WI38 (cell line): ENCODE data around the gene CCBE1.

Experiments
- H3K4me3 ChIP-seq: 2 replicates; pipeline ENCODE4 v1.5.1; 2011; ENCODE audit warnings: low read depth, mild to moderate bottlenecking, control low read depth, low read length
- TF ChIP-seq, protein P1 (sequence below): IDR thresholded peaks from 2 replicates; pipeline ENCODE4 v1.5.1; 2012; ENCODE audit warnings: low read depth, mild to moderate bottlenecking, control low read depth, low read length

CCBE1 gene

DNA sequence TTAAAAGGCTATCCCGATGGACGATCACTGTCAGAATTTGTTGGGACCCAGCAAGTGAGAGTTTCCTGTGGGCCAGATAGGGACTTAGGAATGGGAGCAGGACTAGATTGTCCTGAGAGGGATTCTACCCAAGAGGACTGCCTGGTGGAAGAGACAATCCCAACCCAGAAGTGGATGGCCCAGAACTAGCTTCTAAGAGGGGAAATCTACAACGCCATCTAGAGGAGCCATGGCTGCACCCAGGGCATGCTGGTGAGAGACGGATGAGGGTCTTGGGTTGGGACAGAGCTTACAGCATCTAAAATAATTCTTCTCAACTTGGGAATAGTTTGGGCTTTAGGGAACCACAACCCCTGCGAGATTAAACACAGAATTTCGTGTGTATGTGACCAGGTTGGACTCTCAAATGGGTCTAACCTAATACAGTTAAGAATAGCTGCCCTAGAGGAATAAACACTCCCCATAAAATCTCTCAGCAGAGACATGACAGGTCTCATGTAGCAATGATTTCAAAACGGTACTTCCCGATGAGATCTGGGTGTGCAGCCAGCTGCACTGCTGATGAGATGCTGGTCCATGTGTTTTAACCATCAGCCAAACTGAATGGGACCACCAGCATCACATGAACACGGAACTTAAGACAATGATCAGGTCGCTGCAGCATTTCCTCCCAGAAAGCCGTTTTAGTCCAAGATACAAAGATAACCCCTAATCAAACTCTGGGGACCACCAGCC is 50.8 kb downstream of the CCBE1 start:
- H3K4me3 ChIP-seq, result no peak overlapping the region
- TF ChIP-seq, protein P1, sequence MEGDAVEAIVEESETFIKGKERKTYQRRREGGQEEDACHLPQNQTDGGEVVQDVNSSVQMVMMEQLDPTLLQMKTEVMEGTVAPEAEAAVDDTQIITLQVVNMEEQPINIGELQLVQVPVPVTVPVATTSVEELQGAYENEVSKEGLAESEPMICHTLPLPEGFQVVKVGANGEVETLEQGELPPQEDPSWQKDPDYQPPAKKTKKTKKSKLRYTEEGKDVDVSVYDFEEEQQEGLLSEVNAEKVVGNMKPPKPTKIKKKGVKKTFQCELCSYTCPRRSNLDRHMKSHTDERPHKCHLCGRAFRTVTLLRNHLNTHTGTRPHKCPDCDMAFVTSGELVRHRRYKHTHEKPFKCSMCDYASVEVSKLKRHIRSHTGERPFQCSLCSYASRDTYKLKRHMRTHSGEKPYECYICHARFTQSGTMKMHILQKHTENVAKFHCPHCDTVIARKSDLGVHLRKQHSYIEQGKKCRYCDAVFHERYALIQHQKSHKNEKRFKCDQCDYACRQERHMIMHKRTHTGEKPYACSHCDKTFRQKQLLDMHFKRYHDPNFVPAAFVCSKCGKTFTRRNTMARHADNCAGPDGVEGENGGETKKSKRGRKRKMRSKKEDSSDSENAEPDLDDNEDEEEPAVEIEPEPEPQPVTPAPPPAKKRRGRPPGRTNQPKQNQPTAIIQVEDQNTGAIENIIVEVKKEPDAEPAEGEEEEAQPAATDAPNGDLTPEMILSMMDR, result no peak

DNA sequence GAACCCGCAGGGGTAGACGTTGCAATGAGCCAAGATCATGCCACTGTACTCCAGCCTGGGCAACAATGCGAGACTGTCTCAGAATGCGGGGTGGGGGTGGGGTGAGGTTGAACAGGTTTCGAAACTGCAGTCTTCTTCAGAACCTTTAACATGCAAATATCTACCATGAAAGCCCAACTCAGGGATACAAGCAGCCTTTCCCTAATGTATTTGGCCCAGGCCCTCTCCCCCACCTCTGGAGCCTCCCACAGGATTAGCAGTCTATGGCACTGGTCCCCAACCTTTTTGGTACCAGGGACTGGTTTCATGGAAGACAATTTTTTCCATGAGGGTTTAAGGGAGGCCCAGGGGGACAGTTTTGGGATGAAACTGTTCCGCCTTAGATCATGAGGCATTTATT is 53.5 kb downstream of the CCBE1 start:
- TF ChIP-seq, protein P1, result no peak
- no peak overlapping the region for H3K4me3 ChIP-seq

DNA sequence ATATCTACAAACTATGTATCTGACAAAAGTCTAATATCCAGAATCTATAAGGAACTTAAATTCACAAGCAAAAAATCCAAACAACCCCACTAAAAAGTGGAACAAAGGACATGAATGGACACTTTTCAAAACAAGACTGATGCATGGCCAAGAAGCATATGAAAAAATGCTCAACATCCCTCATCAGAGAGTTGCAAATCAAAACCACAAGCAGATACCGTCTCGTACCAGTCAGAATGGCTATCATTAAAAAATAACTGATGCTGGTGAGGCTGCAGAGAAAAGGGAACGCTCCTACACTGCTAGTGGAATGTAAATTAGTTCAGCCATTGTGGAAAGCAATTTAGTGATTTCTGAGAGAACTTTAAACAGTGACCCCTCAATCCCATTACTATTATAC is 56.5 kb downstream of the CCBE1 start:
- H3K4me3 ChIP-seq, result no peak overlapping the region
- TF ChIP-seq, protein P1, result no peak

DNA sequence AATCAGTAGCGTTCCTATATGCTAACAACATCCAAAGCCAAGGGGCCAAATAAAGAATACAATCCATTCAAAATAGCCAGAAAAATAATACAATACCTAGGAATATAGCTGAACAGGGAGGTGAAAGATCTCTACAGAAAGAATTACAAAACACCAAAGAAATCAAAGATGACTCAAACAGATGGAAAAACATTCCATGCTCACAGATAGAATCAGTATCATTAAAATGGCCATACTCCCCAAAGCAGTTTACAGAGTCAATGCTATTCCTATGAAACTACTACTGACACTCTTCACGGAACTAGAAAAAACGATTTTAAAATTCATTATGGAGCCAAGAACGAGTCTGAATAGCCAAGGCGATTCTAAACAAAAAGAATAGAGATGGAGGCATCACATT is 57.4 kb downstream of the CCBE1 start:
- TF ChIP-seq, protein P1, result no peak
- H3K4me3 ChIP-seq, result no peak overlapping the region

DNA sequence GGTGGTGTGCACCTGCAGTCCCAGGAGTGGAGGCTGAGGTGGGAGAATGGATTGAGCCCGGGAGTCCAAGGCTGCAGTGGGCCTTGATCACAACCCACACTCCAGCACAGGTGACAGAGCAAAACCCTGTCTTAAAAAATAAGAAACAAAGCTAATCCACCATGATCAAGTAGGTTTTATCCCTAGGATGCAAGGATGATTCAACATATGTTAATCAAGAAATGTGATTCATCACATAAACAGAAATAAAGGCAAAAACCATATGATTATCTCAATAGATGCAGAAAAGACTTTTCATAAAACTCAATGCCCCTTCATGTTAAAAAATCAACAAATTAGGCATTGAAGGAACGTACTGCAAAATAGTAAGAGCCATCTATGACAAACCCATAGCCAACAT is 58.1 kb downstream of the CCBE1 start:
- no peak overlapping the region for H3K4me3 ChIP-seq
- TF ChIP-seq, protein P1, result no peak

DNA sequence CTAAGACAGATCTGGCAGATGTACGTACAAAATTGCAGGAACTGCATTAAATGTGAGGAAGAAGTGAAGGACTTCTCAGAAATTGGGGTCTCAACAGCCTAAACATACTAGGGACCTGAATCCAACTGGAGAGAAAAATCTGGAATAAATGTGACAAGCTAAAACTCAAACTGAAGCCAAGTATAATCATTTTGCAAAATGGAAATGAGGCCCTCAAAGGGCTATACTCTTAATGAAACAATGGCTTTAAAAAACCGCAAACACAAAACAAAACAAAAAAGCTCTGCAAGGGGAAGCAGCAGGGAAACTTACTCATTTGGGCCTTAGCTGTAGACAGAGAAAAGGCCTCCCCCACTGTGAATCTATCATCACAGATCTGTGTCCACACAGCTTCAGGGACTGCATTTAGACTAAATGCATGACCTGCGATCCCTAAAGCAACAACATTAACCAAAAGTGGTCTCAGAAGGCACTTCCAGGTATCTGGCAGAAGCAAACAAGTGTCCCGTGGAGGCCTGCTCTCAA is 63.2 kb downstream of the CCBE1 start:
- TF ChIP-seq, protein P1, result no peak
- no peak overlapping the region for H3K4me3 ChIP-seq

DNA sequence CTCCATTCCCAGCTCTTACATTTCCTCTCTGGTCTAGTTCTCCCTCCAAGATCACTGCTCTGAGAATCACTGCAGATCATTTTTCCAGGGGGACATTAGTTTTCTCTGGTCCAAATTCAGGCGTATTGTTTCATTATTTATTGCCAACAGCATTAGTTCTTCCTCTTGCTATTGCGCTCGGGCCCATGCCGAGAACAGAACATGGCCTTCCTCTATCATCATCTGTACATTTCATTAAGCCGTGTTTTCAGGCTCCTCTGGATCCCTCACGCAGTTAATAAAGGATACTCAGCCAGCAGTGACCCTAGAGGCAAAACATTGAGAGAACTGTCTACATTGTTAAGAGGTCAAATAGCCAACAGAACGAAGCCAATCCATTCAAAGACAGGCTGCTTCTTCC is 63.9 kb downstream of the CCBE1 start:
- TF ChIP-seq, protein P1, result no peak

More for the DNA sequence above, 63.9 kb downstream of the CCBE1 start:
- H3K4me3 ChIP-seq, result no peak overlapping the region
